Liver (tissue), 9 donors: ENCODE results near the gene OR2T10. TPM values are rescaled to one million over a fixed set of nuclear protein-coding genes. Genes with fewer than 3 reads are reported as not detected.

Experiments
- DNase-seq: peaks from one replicate; pipeline ENCODE4 v3.0.0-alpha.2; 2017; ENCODE audit warnings: low spot score
- H3K27ac ChIP-seq, 2 donors: one replicate each; pipeline ENCODE4 v1.7.0; 2013; ENCODE audit warnings: inconsistent platforms in 2 of 2, low read length in 2 of 2, control low read depth in 1 of 2, low read depth in 1 of 2, mild to moderate bottlenecking in 1 of 2
- H3K27me3 ChIP-seq, 4 donors: one replicate each; pipeline versions ENCODE4 v1.6.1 to v1.7.0; 2013; ENCODE audit warnings: low read length in 3 of 4, inconsistent platforms in 1 of 4, mild to moderate bottlenecking in 1 of 4, moderate library complexity in 1 of 4; ENCODE audit not compliant: control insufficient read depth in 4 of 4, insufficient read depth in 4 of 4
- H3K36me3 ChIP-seq, 4 donors: one replicate each; pipeline versions ENCODE4 v1.6.1 to v1.7.0; 2013; ENCODE audit warnings: low read length in 3 of 4, mild to moderate bottlenecking in 3 of 4, low read depth in 1 of 4, moderate library complexity in 1 of 4; ENCODE audit not compliant: control insufficient read depth in 4 of 4, insufficient read depth in 3 of 4
- H3K4me1 ChIP-seq, 4 donors: one replicate each; pipeline versions ENCODE4 v1.6.1 to v1.7.0; 2013; ENCODE audit warnings: low read length in 3 of 4, mild to moderate bottlenecking in 3 of 4, moderate library complexity in 1 of 4; ENCODE audit not compliant: control insufficient read depth in 4 of 4, insufficient read depth in 4 of 4
- H3K4me3 ChIP-seq, 3 donors: one replicate each; pipeline versions ENCODE4 v1.6.1 to v1.7.0; 2013; ENCODE audit warnings: low read length in 3 of 3, control low read depth in 1 of 3, low read depth in 1 of 3, mild to moderate bottlenecking in 1 of 3
- H3K9ac ChIP-seq, 2 donors: one replicate each; pipeline ENCODE4 v1.7.0; 2013; ENCODE audit warnings: low read length in 2 of 2, mild to moderate bottlenecking in 2 of 2, moderate library complexity in 2 of 2, control low read depth in 1 of 2, low read depth in 1 of 2
- H3K9me3 ChIP-seq, 4 donors: one replicate each; pipeline versions ENCODE4 v1.6.1 to v1.7.0; 2013; ENCODE audit warnings: low read length in 3 of 4; ENCODE audit not compliant: control insufficient read depth in 4 of 4
- ATF3 ChIP-seq: IDR thresholded peaks from 2 replicates; pipeline ENCODE4 v1.6.1; 2016; ENCODE audit warnings: antibody characterized with exemption
- EGR1 ChIP-seq, 2 donors: IDR thresholded peaks; 2 replicates each; pipeline ENCODE4 v1.6.1; 2016 to 2018; ENCODE audit warnings: antibody characterized with exemption in 2 of 2, low read depth in 2 of 2
- FOXA2 ChIP-seq: IDR thresholded peaks from 2 replicates; pipeline ENCODE4 v1.6.1; 2016; ENCODE audit warnings: antibody characterized with exemption
- GABPA ChIP-seq, 2 donors: IDR thresholded peaks in 1 of 2; conservative IDR thresholded peaks in 1 of 2; 2 replicates each; pipeline ENCODE4 v1.6.1; 2016; ENCODE audit warnings: antibody characterized with exemption in 2 of 2, mild to moderate bottlenecking in 1 of 2, moderate library complexity in 1 of 2
- HNF4A ChIP-seq, 2 donors: conservative IDR thresholded peaks; 2 replicates each; pipeline ENCODE4 v1.6.1; 2016; ENCODE audit warnings: antibody characterized with exemption in 2 of 2, mild to moderate bottlenecking in 2 of 2
- HNF4G ChIP-seq: IDR thresholded peaks from 2 replicates; pipeline ENCODE4 v1.6.1; 2016; ENCODE audit warnings: antibody characterized with exemption
- JUND ChIP-seq, 2 donors: IDR thresholded peaks; 2 replicates each; pipeline ENCODE4 v1.6.1; 2016; ENCODE audit warnings: antibody characterized with exemption in 2 of 2
- MAX ChIP-seq: IDR thresholded peaks from 2 replicates; pipeline ENCODE4 v1.6.1; 2016; ENCODE audit warnings: antibody characterized with exemption
- NR2F2 ChIP-seq: IDR thresholded peaks from 2 replicates; pipeline ENCODE4 v1.6.1; 2016; ENCODE audit warnings: antibody characterized with exemption
- RAD21 ChIP-seq, 2 donors: IDR thresholded peaks; 2 replicates each; pipeline ENCODE4 v1.6.1; 2016; ENCODE audit warnings: antibody characterized with exemption in 2 of 2, mild to moderate bottlenecking in 2 of 2
- RXRA ChIP-seq, 2 donors: IDR thresholded peaks; 2 replicates each; pipeline ENCODE4 v1.6.1; 2017 to 2018; ENCODE audit warnings: antibody characterized with exemption in 2 of 2, mild to moderate bottlenecking in 1 of 2
- SP1 ChIP-seq: IDR thresholded peaks from 2 replicates; pipeline ENCODE4 v1.6.1; 2018; ENCODE audit warnings: antibody characterized with exemption, mild to moderate bottlenecking
- TAF1 ChIP-seq: conservative IDR thresholded peaks from 2 replicates; pipeline ENCODE4 v1.6.1; 2016; ENCODE audit warnings: antibody characterized with exemption, mild to moderate bottlenecking
- YY1 ChIP-seq: IDR thresholded peaks from 2 replicates; pipeline ENCODE4 v1.6.1; 2016; ENCODE audit warnings: antibody characterized with exemption, mild to moderate bottlenecking
- WGBS: extraction: QIAGEN DNeasy Blood & Tissue Kit; methylation state at CpG from one replicate; pipeline ENCODE4 v1.1.7; 2013; 5-methylcytosine and 5-hydroxymethylcytosine counted together
- polyA plus RNA-seq, 2 donors: library from polyadenylated mRNA; stranded (reverse) in 1 of 2; unstranded in 1 of 2; fragments of 200-250 nt in 1 of 2; fragments of >200 nt in 1 of 2; fragmentation: Nextera tagmentation in 1 of 2; extraction: Ambion mirVana in 1 of 2; gene quantifications; one replicate each; pipeline versions ENCODE4 v1.2.1 to v1.2.3, GENCODE V29; 2013 to 2015
- total RNA-seq, 2 donors: library from RNA; depleted of rRNA; stranded (reverse); fragments of >200 nt; gene quantifications; one replicate each; pipeline ENCODE4 v1.2.3, GENCODE V29; 2014
- TF ChIP-seq, protein P1 (sequence below): IDR thresholded peaks from 2 replicates; pipeline ENCODE4 v1.6.1; 2016; ENCODE audit warnings: antibody characterized with exemption, mild to moderate bottlenecking
- TF ChIP-seq, protein P2 (sequence below): IDR thresholded peaks from 2 replicates; pipeline ENCODE4 v1.6.1; 2016; ENCODE audit warnings: antibody characterized with exemption
- donor health status: healthy.
- donor health status: healthy.
- donor health status: healthy.
- donor health status: healthy.
- donor health status: healthy.

OR2T10 gene
- total and polyA plus RNA-seq, 4 donors: not detected

- Histone ChIP-seq H3K4me3 (no peak overlapping the region), H3K27me3 (peaks cover 0 to 2% (median 0%) of the 10 kb centered on the region in 4 donors), H3K9me3 (no peaks in the 10 kb centered on the region), H3K4me1 (no peaks in the 10 kb centered on the region), H3K27ac (no peak overlapping the region), H3K9ac (no peak overlapping the region), H3K36me3 (no peaks in the 10 kb centered on the region)
- WGBS: 81% methylated on average over 4 of the region's 4 CpGs
- TF ChIP-seq HNF4G: no peak
- DNase-seq: no peak
Measured at GRCh38 chr1:248611883-248612414, 14.4 kb upstream of the OR2T10 start.

DNA sequence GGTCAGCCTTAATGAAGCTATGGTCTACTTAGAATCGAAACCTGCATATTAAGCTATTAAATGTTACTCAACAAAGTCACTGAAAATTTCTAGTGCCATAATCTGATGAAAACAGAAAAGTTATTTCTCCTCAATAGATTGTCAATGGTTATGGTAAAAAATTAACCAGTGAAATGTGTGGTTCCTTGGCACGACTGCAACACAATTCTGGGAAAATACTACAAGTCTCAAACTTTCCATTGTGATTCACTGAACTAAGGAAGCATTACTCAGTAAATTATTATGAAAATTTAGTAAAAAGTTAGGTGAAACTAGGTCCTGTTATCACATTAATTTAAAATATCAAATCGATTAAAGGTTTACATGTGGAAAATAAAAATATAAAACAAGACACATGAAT lies 12.8 kb upstream of the OR2T10 start:
- Histone ChIP-seq H3K36me3 (no peaks in the 10 kb centered on the region), H3K4me1 (no peaks in the 10 kb centered on the region), H3K4me3 (no peak overlapping the region), H3K9ac (no peak overlapping the region), H3K9me3 (no peaks in the 10 kb centered on the region), H3K27me3 (peaks cover 0 to 2% (median 0%) of the 10 kb centered on the region in 4 donors), H3K27ac (no peak overlapping the region)
- no peak for DNase-seq
- TF ChIP-seq MAX (no peak), YY1 (no peak), TAF1 (no peak), HNF4A (conservative IDR thresholded peaks at IDR 0.05) (no peak), HNF4G (no peak), GABPA (IDR thresholded peaks at IDR 0.05 in 1 of 2, conservative IDR thresholded peaks at IDR 0.05 in 1 of 2) (no peak), JUND (IDR thresholded peaks at IDR 0.05) (no peak), RAD21 (IDR thresholded peaks at IDR 0.05) (no peak), NR2F2 (no peak), ATF3 (no peak)
- TF ChIP-seq, protein P1, sequence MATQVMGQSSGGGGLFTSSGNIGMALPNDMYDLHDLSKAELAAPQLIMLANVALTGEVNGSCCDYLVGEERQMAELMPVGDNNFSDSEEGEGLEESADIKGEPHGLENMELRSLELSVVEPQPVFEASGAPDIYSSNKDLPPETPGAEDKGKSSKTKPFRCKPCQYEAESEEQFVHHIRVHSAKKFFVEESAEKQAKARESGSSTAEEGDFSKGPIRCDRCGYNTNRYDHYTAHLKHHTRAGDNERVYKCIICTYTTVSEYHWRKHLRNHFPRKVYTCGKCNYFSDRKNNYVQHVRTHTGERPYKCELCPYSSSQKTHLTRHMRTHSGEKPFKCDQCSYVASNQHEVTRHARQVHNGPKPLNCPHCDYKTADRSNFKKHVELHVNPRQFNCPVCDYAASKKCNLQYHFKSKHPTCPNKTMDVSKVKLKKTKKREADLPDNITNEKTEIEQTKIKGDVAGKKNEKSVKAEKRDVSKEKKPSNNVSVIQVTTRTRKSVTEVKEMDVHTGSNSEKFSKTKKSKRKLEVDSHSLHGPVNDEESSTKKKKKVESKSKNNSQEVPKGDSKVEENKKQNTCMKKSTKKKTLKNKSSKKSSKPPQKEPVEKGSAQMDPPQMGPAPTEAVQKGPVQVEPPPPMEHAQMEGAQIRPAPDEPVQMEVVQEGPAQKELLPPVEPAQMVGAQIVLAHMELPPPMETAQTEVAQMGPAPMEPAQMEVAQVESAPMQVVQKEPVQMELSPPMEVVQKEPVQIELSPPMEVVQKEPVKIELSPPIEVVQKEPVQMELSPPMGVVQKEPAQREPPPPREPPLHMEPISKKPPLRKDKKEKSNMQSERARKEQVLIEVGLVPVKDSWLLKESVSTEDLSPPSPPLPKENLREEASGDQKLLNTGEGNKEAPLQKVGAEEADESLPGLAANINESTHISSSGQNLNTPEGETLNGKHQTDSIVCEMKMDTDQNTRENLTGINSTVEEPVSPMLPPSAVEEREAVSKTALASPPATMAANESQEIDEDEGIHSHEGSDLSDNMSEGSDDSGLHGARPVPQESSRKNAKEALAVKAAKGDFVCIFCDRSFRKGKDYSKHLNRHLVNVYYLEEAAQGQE: no peak
- 33% methylated on average over 3 of the region's 3 CpGs for WGBS

GRCh38 chr1:248599396-248599795 lies 1.9 kb upstream of the OR2T10 start:
- no peaks in the 10 kb centered on the region for H3K4me1 ChIP-seq
- H3K4me3 ChIP-seq: no peak overlapping the region
- H3K27ac ChIP-seq: no peak overlapping the region
- no peak overlapping the region for H3K9ac ChIP-seq
- 68% methylated on average over 8 of the region's 8 CpGs for WGBS
- DNase-seq: no peak
- peaks cover 0 to 5% (median under 1%) of the 10 kb centered on the region in 4 donors for H3K27me3 ChIP-seq
- H3K36me3 ChIP-seq: no peaks in the 10 kb centered on the region
- H3K9me3 ChIP-seq: peaks cover 0 to 3% (median 0%) of the 10 kb centered on the region in 4 donors
- no peak for TF ChIP-seq HNF4A (conservative IDR thresholded peaks at IDR 0.05)
- TF ChIP-seq, protein P1: no peak
- TF ChIP-seq, protein P2, sequence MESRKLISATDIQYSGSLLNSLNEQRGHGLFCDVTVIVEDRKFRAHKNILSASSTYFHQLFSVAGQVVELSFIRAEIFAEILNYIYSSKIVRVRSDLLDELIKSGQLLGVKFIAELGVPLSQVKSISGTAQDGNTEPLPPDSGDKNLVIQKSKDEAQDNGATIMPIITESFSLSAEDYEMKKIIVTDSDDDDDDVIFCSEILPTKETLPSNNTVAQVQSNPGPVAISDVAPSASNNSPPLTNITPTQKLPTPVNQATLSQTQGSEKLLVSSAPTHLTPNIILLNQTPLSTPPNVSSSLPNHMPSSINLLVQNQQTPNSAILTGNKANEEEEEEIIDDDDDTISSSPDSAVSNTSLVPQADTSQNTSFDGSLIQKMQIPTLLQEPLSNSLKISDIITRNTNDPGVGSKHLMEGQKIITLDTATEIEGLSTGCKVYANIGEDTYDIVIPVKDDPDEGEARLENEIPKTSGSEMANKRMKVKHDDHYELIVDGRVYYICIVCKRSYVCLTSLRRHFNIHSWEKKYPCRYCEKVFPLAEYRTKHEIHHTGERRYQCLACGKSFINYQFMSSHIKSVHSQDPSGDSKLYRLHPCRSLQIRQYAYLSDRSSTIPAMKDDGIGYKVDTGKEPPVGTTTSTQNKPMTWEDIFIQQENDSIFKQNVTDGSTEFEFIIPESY: no peak
- TF ChIP-seq NR2F2: no peak
- no peak for TF ChIP-seq SP1
- no peak for TF ChIP-seq FOXA2
- no peak for TF ChIP-seq TAF1
- TF ChIP-seq YY1: no peak
- no peak for TF ChIP-seq RXRA (IDR thresholded peaks at IDR 0.05)
- no peak for TF ChIP-seq JUND (IDR thresholded peaks at IDR 0.05)
- no peak for TF ChIP-seq GABPA (IDR thresholded peaks at IDR 0.05 in 1 of 2, conservative IDR thresholded peaks at IDR 0.05 in 1 of 2)
- no peak for TF ChIP-seq MAX
- no peak for TF ChIP-seq EGR1 (IDR thresholded peaks at IDR 0.05; ENCODE audit: low read depth in 2 of 2)
